ENCODE data around the gene EVA1B.

The EVA1B gene

GRCh38 chr1:36307601-36308330, 15.7 kb downstream of the EVA1B start:
- DNase-seq = no peak

GRCh38 chr1:36306902-36307456, 16.5 kb downstream of the EVA1B start:
- peak; percentile 91 for DNase-seq

- peak; percentile 45 for DNase-seq
Measured at GRCh38 chr1:36306210-36306901, 17.1 kb downstream of the EVA1B start, which contains the start of gene SH3D21. TSS of gene SH3D21 (plus strand) at chr1:36306368. CDS start at chr1:36306421, 53 bp downstream.

- DNase-seq = no peak
Measured at GRCh38 chr1:36305915-36306209, 17.6 kb downstream of the EVA1B start.

GRCh38 chr1:36304970-36305914, 18.2 kb downstream of the EVA1B start:
- no peak for DNase-seq

- no peak for DNase-seq
Measured at GRCh38 chr1:36304521-36304920, 18.9 kb downstream of the EVA1B start.

- DNase-seq = no peak
Measured at GRCh38 chr1:36303650-36304360, 19.6 kb downstream of the EVA1B start.

GRCh38 chr1:36303244-36303643, 20.2 kb downstream of the EVA1B start:
- DNase-seq = no peak

- DNase-seq = no peak
Measured at GRCh38 chr1:36301220-36301619, 22.2 kb downstream of the EVA1B start.

- no peak for DNase-seq
Measured at GRCh38 chr1:36300526-36300925, 22.9 kb downstream of the EVA1B start.

GRCh38 chr1:36298640-36299039, 24.8 kb downstream of the EVA1B start:
- DNase-seq = no peak

- no peak for DNase-seq
Measured at GRCh38 chr1:36297062-36297461, 26.4 kb downstream of the EVA1B start.

GRCh38 chr1:36295390-36295789, 28.1 kb downstream of the EVA1B start:
- DNase-seq = no peak

GRCh38 chr1:36287595-36287994, 35.9 kb downstream of the EVA1B start:
- DNase-seq = no peak

- no peak for DNase-seq
Measured at GRCh38 chr1:36286802-36287201, 36.6 kb downstream of the EVA1B start.

- DNase-seq = peak; percentile 67
Measured at GRCh38 chr1:36285443-36286101, 37.9 kb downstream of the EVA1B start.

GRCh38 chr1:36284517-36284916, 38.9 kb downstream of the EVA1B start:
- no peak for DNase-seq

GRCh38 chr1:36284061-36284460, 39.4 kb downstream of the EVA1B start:
- no peak for DNase-seq

- no peak for DNase-seq
Measured at GRCh38 chr1:36279789-36280296, 43.6 kb downstream of the EVA1B start.

- DNase-seq = no peak
Measured at GRCh38 chr1:36279110-36279788, 44.2 kb downstream of the EVA1B start.

GRCh38 chr1:36276688-36277087, 46.8 kb downstream of the EVA1B start:
- DNase-seq = no peak

Measured in NCI-H2227 treated with DMSO at 0.1 percent for 48 hours (cell line).